HepG2 (cell line): ENCODE data around the gene GJE1. TPM values are rescaled to one million over a fixed set of nuclear protein-coding genes. Genes with fewer than 3 reads are reported as not detected.

Experiments used
- ATAC-seq: fragments of 200-7000 bp; cut with Tn5 transposase; 3 replicates; pipeline ENCODE4 v1.9.1; 2020; ENCODE audit warnings: mild to moderate bottlenecking, moderate library complexity
- BruUV-seq: library from RNA; stranded (reverse); fragments of 400-500 nt; replicated peaks from 2 replicates; lab custom pipeline; 2021; lab: Mats Ljungman, UMichigan
- CTCF ChIA-PET: fragments of 300-600 bp; formaldehyde crosslinking; extraction: SDS; loops from one replicate; lab custom pipeline; 2021; ENCODE audit warnings: low total read pairs, inconsistent platforms, low intra/inter-chr PET ratio; lab: Yijun Ruan, JAX
- POLR2A ChIA-PET: fragments of 350-600 bp; sonication (Branson Sonifier 250); formaldehyde crosslinking; loops from one replicate; lab custom pipeline; 2020; ENCODE audit warnings: antibody characterized with exemption, inconsistent platforms; lab: Yijun Ruan, JAX
- DNase-seq: peaks from one replicate; pipeline ENCODE4 v3.0.0-alpha.2; 2015; ENCODE audit warnings: low spot score
- FAIRE-seq: peaks from 3 replicates; lab custom pipeline; 2011; peaks lifted over from hg19 to GRCh38; lab: Jason Lieb, UNC
- H2AFZ ChIP-seq: one replicate; pipeline ENCODE4 v1.6.1; 2011; ENCODE audit warnings: low read length, inconsistent platforms
- H3K27ac ChIP-seq: fragments of 300-600 bp; 3 replicates; pipeline ENCODE4 v1.8.0; 2011; ENCODE audit warnings: mixed run types, mild to moderate bottlenecking, mixed read lengths, low read length, inconsistent platforms; ENCODE audit not compliant: insufficient read depth; ENCODE audit errors: extremely low read length
- H3K27me3 ChIP-seq, 2 experiments: fragments of 200-600 bp in 1 of 2; 2 replicates in 1 of 2; 3 replicates in 1 of 2; pipeline versions ENCODE4 v1.6.0 to v1.8.0; 2011; ENCODE audit warnings: low read length in 2 of 2, mild to moderate bottlenecking in 2 of 2, moderate library complexity in 2 of 2, inconsistent platforms in 1 of 2; ENCODE audit not compliant: insufficient read depth in 2 of 2, control insufficient read depth in 1 of 2
- H3K36me3 ChIP-seq, 2 experiments: fragments of 200-600 bp in 1 of 2; replicated peaks in 1 of 2; 2 replicates in 1 of 2; 3 replicates in 1 of 2; pipeline versions ENCODE4 v1.5.1 to v1.8.0; 2011; ENCODE audit warnings: low read length in 2 of 2, inconsistent platforms in 1 of 2; ENCODE audit not compliant: insufficient read depth in 2 of 2, control insufficient read depth in 1 of 2
- H3K4me1 ChIP-seq: 2 replicates; pipeline ENCODE4 v1.5.1; 2012; ENCODE audit warnings: low read length, inconsistent platforms; ENCODE audit not compliant: insufficient read depth
- H3K4me2 ChIP-seq: 2 replicates; pipeline ENCODE4 v1.6.0; 2011; ENCODE audit warnings: low read depth, low read length, inconsistent platforms
- H3K4me3 ChIP-seq, 3 experiments: fragments of 200-600 bp in 1 of 3; sonication (generic), shearing (Covaris generic) in 1 of 3; replicated peaks in 1 of 3; 2 replicates each; pipeline ENCODE4 v1.5.1; 2011 to 2016; ENCODE audit warnings: low read length in 3 of 3, inconsistent platforms in 2 of 3, low read depth in 2 of 3, mild to moderate bottlenecking in 2 of 3, control low read depth in 1 of 3, mixed read lengths in 1 of 3; ENCODE audit not compliant: insufficient read depth in 1 of 3
- H3K79me2 ChIP-seq: one replicate; pipeline ENCODE4 v1.6.1; 2011; ENCODE audit warnings: low read length, inconsistent platforms; ENCODE audit not compliant: insufficient read depth
- H3K9ac ChIP-seq: 2 replicates; pipeline ENCODE4 v1.6.0; 2011; ENCODE audit warnings: mild to moderate bottlenecking, low read depth, low read length, inconsistent platforms; ENCODE audit not compliant: insufficient read depth
- H3K9me3 ChIP-seq: 2 replicates; pipeline ENCODE4 v1.5.1; 2012; ENCODE audit warnings: mild to moderate bottlenecking, low read length
- H4K20me1 ChIP-seq: 2 replicates; pipeline ENCODE4 v1.6.0; 2011; ENCODE audit warnings: inconsistent platforms, mild to moderate bottlenecking, low read length, moderate library complexity; ENCODE audit not compliant: insufficient read depth
- FOSL1 ChIP-seq: sonication (generic); formaldehyde crosslinking; IDR thresholded peaks from 2 replicates; pipeline ENCODE4 v1.9.0; 2021; ENCODE audit warnings: missing genetic modification reagents, borderline replicate concordance
- KIAA2018 ChIP-seq: sonication (generic); formaldehyde crosslinking; IDR thresholded peaks from 2 replicates; pipeline ENCODE4 v1.5.0; 2020; ENCODE audit warnings: mild to moderate bottlenecking, missing genetic modification reagents, borderline replicate concordance
- TAF15 ChIP-seq: fragments of 200-400 bp; formaldehyde crosslinking; IDR thresholded peaks from one replicate; pipeline ENCODE4 v1.6.1; 2018; ENCODE audit warnings: mild to moderate bottlenecking, low read depth, low read length; ENCODE audit not compliant: poor library complexity, severe bottlenecking
- ZNF484 ChIP-seq: sonication (generic); formaldehyde crosslinking; IDR thresholded peaks from 2 replicates; pipeline ENCODE4 v1.5.1; 2020; ENCODE audit warnings: mild to moderate bottlenecking, low read depth, missing genetic modification reagents, borderline replicate concordance
- WGBS: methylation state at CpG from one replicate; pipeline ENCODE4 v1.1.6; 2017; ENCODE audit warnings: low lambda C conversion rate; 5-methylcytosine and 5-hydroxymethylcytosine counted together
- in situ Hi-C: cut with HindIII; loops from 2 replicates; pipeline ENCODE4 v1.10.0; 2017; ENCODE audit warnings: low pct_unique_long_range_greater_than_20kb; ENCODE audit not compliant: extremely low pct_ligation_motif_present
- intact Hi-C: fragments of 100-400 bp; cut with micrococcal nuclease; formaldehyde crosslinking; loops from one replicate; pipeline ENCODE4 v1.10.0; 2022; ENCODE audit not compliant: unreplicated experiment
- polyA plus RNA-seq, 8 experiments: library from polyadenylated mRNA; depleted of rRNA in 3 of 8; stranded (reverse) in 7 of 8; unstranded in 1 of 8; fragments of >200 nt; fragmentation: Illumina TruSeq in 4 of 8; extraction: Trizol in 4 of 8; gene quantifications; 2 replicates each; pipeline versions ENCODE4 v1.2.1 to v1.2.3, GENCODE V29; 2011 to 2016; ENCODE audit warnings: low read depth in 4 of 8, missing spikeins in 1 of 8, mixed read lengths in 1 of 8; ENCODE audit not compliant: insufficient read depth in 1 of 8
- total RNA-seq, 5 experiments: library from RNA; depleted of rRNA; stranded (reverse); fragments of >200 nt; fragmentation: Illumina TruSeq; extraction: Trizol; gene quantifications; 2 replicates each; pipeline ENCODE4 v1.2.3, GENCODE V29; 2016; ENCODE audit warnings: low read depth in 1 of 5

The GJE1 gene
- total and polyA plus RNA-seq, 2 of the 13 experiments (the other 11 are each of a cell fraction or from before 2014, with no cell fraction given): not detected

GRCh38 chr6:142152746-142153145 lies 20.0 kb downstream of the GJE1 start (continued):
- TF ChIP-seq KIAA2018 (CRISPR knock-in tag) (no peak), TAF15 (no peak)
- TF ChIP-seq, all 625 proteins: peak for 0

GRCh38 chr6:142153196-142153595 lies 20.5 kb downstream of the GJE1 start:
- TF ChIP-seq ZNF484 (CRISPR knock-in tag) (no peak), FOSL1 (CRISPR knock-in tag) (no peak)
- CTCF ChIA-PET: no interaction called here
- Histone ChIP-seq H3K4me3 (no peak overlapping the region), H3K9me3 (no peaks in the 10 kb centered on the region), H3K4me1 (peaks cover 24% of the 10 kb centered on the region), H3K27ac (no peak overlapping the region), H4K20me1 (peaks cover 15% of the 10 kb centered on the region), H3K4me2 (no peak overlapping the region), H3K36me3 (peaks cover 0 to 13% of the 10 kb centered on the region in 2 experiments; a peak in 2 of 5 replicates), H2AFZ (no peak overlapping the region), H3K27me3 (no peaks in the 10 kb centered on the region), H3K9ac (no peak overlapping the region), H3K79me2 (peaks cover 97% of the 10 kb centered on the region)
- in situ Hi-C loops: no loop called here
- ATAC-seq (no peak), DNase-seq (no peak), FAIRE-seq (no peak)
- WGBS: 96% methylated on average over 2 of the region's 2 CpGs
- intact Hi-C loops: no loop called here
- BruUV-seq: no TSS peak
- POLR2A ChIA-PET: no interaction called here
